DOHH2 (cell line): Measurements from ENCODE around the gene MAP4K4.

Experiments used
- H3F3A ChIP-seq: fragments of 200-600 bp; sonication (generic), shearing (Covaris generic); 2 replicates; pipeline ENCODE4 v1.6.0; 2016; ENCODE audit warnings: antibody characterized with exemption, mild to moderate bottlenecking; ENCODE audit not compliant: control insufficient read depth, insufficient read depth
- H3K27ac ChIP-seq: fragments of 200-600 bp; sonication (generic); 2 replicates; pipeline ENCODE4 v1.5.1; 2014; ENCODE audit warnings: low read depth, mild to moderate bottlenecking, low read length, moderate library complexity
- H3K27me3 ChIP-seq: fragments of 200-600 bp; sonication (generic); 2 replicates; pipeline ENCODE4 v1.6.1; 2014; ENCODE audit warnings: mild to moderate bottlenecking, low read length, mixed read lengths; ENCODE audit not compliant: control insufficient read depth
- H3K36me3 ChIP-seq: fragments of 200-600 bp; sonication (generic); 2 replicates; pipeline ENCODE4 v1.6.1; 2014; ENCODE audit warnings: mild to moderate bottlenecking, low read length, moderate library complexity, mixed read lengths; ENCODE audit not compliant: control insufficient read depth
- H3K4me1 ChIP-seq: fragments of 200-600 bp; sonication (generic); 2 replicates; pipeline ENCODE4 v1.6.1; 2014; ENCODE audit warnings: mild to moderate bottlenecking, low read length, mixed read lengths; ENCODE audit not compliant: control insufficient read depth
- H3K4me2 ChIP-seq: fragments of 200-600 bp; sonication (generic); 2 replicates; pipeline ENCODE4 v1.6.0; 2014; ENCODE audit warnings: mild to moderate bottlenecking, low read length, moderate library complexity
- H3K4me3 ChIP-seq: fragments of 200-600 bp; sonication (generic); 2 replicates; pipeline ENCODE4 v1.5.1; 2014; ENCODE audit warnings: mild to moderate bottlenecking, low read length, mixed read lengths
- H3K79me2 ChIP-seq: fragments of 200-600 bp; sonication (generic); 2 replicates; pipeline ENCODE4 v1.6.1; 2014; ENCODE audit warnings: mild to moderate bottlenecking, low read length, mixed read lengths; ENCODE audit not compliant: control insufficient read depth
- H3K9me2 ChIP-seq: fragments of 200-600 bp; sonication (generic); replicated peaks from 2 replicates; pipeline ENCODE4 v1.6.1; 2014; ENCODE audit warnings: mild to moderate bottlenecking, low read length, mixed read lengths; ENCODE audit not compliant: control insufficient read depth
- H3K9me3 ChIP-seq: fragments of 200-600 bp; sonication (generic); 2 replicates; pipeline ENCODE4 v1.6.1; 2014; ENCODE audit warnings: antibody characterized with exemption, low read length, mixed read lengths; ENCODE audit not compliant: control insufficient read depth, insufficient read depth
- H4K20me1 ChIP-seq: fragments of 200-600 bp; sonication (generic); 2 replicates; pipeline ENCODE4 v1.6.0; 2014; ENCODE audit warnings: low read depth, mild to moderate bottlenecking, antibody characterized with exemption, low read length, moderate library complexity; ENCODE audit not compliant: control insufficient read depth, insufficient read depth
- EZH2phosphoT487 ChIP-seq: fragments of 200-600 bp; sonication (generic); IDR thresholded peaks from 2 replicates; pipeline ENCODE4 v1.6.1; 2017; ENCODE audit warnings: borderline replicate concordance, mild to moderate bottlenecking, antibody characterized with exemption, low read length, moderate library complexity, mixed read lengths
- TF ChIP-seq, protein P1 (sequence below): fragments of 200-600 bp; sonication (generic); IDR thresholded peaks from one replicate; pipeline ENCODE4 v1.5.1; 2014; ENCODE audit warnings: antibody characterized with exemption, mild to moderate bottlenecking, low read depth, low read length; ENCODE audit not compliant: poor library complexity, severe bottlenecking

Gene MAP4K4

DNA sequence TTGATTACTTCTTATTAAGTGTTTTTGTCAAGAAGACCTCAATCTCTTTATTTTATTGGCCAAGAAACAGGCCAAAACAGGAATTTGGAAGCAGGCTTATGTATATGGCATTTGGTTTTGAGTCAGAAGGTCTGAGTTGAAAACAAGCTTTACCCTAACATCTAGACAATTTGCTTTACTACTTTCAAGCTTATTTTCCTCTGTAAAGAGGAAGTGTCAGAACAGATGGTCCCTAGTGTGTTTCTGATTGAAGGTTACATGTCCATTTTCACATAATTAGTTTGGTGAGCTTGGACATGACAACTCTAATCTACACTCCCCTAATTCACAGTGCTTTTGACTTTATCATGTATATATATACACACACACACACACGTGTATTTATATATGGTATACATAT lies 19.8 kb upstream of the MAP4K4 start:
- Histone ChIP-seq H3K4me2 (no peak overlapping the region), H3K79me2 (no peaks in the 10 kb centered on the region), H3F3A (no peaks in the 10 kb centered on the region), H3K9me3 (peaks cover 4% of the 10 kb centered on the region), H4K20me1 (no peaks in the 10 kb centered on the region), H3K36me3 (no peaks in the 10 kb centered on the region), H3K9me2 (no peaks in the 10 kb centered on the region), H3K27ac (no peak overlapping the region), H3K27me3 (0 out of 2 replicates have a peak, but pooled peaks cover 3% of the 10 kb centered on the region), H3K4me1 (peaks cover 10% of the 10 kb centered on the region), H3K4me3 (no peak overlapping the region)
- TF ChIP-seq, protein P1, sequence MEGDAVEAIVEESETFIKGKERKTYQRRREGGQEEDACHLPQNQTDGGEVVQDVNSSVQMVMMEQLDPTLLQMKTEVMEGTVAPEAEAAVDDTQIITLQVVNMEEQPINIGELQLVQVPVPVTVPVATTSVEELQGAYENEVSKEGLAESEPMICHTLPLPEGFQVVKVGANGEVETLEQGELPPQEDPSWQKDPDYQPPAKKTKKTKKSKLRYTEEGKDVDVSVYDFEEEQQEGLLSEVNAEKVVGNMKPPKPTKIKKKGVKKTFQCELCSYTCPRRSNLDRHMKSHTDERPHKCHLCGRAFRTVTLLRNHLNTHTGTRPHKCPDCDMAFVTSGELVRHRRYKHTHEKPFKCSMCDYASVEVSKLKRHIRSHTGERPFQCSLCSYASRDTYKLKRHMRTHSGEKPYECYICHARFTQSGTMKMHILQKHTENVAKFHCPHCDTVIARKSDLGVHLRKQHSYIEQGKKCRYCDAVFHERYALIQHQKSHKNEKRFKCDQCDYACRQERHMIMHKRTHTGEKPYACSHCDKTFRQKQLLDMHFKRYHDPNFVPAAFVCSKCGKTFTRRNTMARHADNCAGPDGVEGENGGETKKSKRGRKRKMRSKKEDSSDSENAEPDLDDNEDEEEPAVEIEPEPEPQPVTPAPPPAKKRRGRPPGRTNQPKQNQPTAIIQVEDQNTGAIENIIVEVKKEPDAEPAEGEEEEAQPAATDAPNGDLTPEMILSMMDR, result no peak
- TF ChIP-seq EZH2phosphoT487, result no peak

DNA sequence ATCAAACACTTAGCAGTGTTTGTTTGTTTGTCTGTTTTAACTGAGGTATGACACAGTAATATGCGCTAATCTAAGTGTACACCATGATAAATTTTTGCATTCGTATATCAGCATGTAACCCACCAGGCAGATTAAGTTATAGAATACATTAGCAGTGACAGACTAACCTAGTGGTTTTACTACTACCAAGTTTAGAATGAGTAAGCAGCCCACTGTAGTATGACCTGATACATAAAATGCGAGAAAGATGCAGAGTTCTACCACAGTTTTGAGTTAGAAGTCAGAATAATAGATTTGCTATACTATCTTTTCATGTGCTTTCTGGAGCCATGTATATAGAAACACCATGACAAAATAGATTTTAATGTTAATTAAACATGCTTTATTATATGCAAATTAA lies 19.1 kb upstream of the MAP4K4 start:
- H3K4me1 ChIP-seq, result peaks cover 10% of the 10 kb centered on the region
- H3K9me3 ChIP-seq, result no peaks in the 10 kb centered on the region
- no peaks in the 10 kb centered on the region for H3K79me2 ChIP-seq
- no peak overlapping the region for H3K4me3 ChIP-seq
- H3K36me3 ChIP-seq, result no peaks in the 10 kb centered on the region
- TF ChIP-seq, protein P1, result no peak
- TF ChIP-seq EZH2phosphoT487, result no peak
- H3F3A ChIP-seq, result no peaks in the 10 kb centered on the region
- no peak overlapping the region for H3K27ac ChIP-seq
- no peaks in the 10 kb centered on the region for H3K9me2 ChIP-seq
- H3K27me3 ChIP-seq, result 0 out of 2 replicates have a peak, but pooled peaks cover 3% of the 10 kb centered on the region
- no peak overlapping the region for H3K4me2 ChIP-seq
- no peaks in the 10 kb centered on the region for H4K20me1 ChIP-seq

DNA sequence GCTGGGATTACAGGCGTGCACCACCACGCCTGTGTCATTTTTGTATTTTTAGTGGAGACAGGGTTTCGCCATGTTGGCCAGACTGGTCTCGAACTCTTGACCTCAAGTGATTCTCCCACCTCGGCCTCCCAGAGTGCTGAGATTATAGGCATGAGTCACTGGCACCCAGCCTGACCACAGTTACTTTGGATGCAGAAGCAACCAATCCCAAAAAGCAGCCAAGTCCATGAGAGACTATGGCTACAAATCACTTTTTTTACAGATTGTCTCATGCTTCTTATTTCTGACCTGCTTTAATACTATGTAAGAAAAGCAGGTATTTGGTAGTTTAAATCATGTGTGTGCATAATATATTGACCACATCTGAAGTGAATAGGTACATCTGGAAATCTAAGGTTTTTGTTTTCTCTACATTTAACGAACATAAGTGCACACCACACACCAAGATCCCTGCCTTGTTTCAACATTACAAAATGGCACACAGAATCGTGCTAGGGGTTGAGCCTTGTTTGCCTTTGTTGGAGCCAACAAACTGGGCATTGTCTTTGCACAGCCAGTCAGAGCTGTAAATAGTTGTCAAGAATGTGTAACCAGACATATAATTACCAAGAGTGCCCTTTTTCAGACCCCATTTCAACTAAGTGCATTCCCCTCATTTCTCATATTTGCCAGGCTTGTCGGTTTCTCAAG lies 18.3 kb upstream of the MAP4K4 start:
- H3K9me2 ChIP-seq, result no peaks in the 10 kb centered on the region
- no peaks in the 10 kb centered on the region for H3K79me2 ChIP-seq
- TF ChIP-seq, protein P1, result no peak
- TF ChIP-seq EZH2phosphoT487, result no peak
- no peak overlapping the region for H3K4me2 ChIP-seq
- H3K27ac ChIP-seq, result no peak overlapping the region
- H3K36me3 ChIP-seq, result no peaks in the 10 kb centered on the region
- H3K4me1 ChIP-seq, result peaks cover 10% of the 10 kb centered on the region
- H4K20me1 ChIP-seq, result no peaks in the 10 kb centered on the region
- H3F3A ChIP-seq, result no peaks in the 10 kb centered on the region
- H3K4me3 ChIP-seq, result no peak overlapping the region
- H3K9me3 ChIP-seq, result no peaks in the 10 kb centered on the region
- 0 out of 2 replicates have a peak, but pooled peaks cover 3% of the 10 kb centered on the region for H3K27me3 ChIP-seq
